Smooth muscle cell of trachea (primary cell): ENCODE results near the gene GRXCR2. TPM values are rescaled to one million over a fixed set of nuclear protein-coding genes. Genes with fewer than 3 reads are reported as not detected.

ENCODE experiments used
- total RNA-seq: library from RNA; depleted of rRNA; stranded (reverse); fragments of >200 nt; gene quantifications from 2 replicates; pipeline ENCODE4 v1.2.1, GENCODE V29; 2014

Gene GRXCR2
- not detected in 2 replicates for total RNA-seq

DNA sequence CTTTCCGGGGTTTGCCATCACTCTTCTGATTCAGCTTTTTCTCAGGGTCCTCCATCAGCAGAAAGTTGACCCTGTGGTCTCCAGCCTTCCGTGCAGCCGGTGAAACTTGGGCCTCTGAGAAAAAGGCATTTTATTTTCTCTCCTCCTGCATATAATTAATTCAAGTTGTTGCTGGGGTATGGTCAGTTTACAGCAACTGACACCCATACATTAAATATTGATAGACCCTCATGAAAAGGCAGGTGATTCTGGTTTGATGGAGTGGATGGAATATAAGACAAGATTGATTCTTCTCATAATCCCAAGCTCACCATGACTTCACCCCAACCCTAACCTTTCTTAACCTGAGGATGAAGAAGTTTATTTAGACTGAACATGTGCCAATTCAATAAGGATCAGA, at the start of gene GRXCR2:
GRXCR2 (minus strand) TSS at position 101 of the 400 bp plus-strand sequence; CDS start at position 55, 46 bp downstream.

DNA sequence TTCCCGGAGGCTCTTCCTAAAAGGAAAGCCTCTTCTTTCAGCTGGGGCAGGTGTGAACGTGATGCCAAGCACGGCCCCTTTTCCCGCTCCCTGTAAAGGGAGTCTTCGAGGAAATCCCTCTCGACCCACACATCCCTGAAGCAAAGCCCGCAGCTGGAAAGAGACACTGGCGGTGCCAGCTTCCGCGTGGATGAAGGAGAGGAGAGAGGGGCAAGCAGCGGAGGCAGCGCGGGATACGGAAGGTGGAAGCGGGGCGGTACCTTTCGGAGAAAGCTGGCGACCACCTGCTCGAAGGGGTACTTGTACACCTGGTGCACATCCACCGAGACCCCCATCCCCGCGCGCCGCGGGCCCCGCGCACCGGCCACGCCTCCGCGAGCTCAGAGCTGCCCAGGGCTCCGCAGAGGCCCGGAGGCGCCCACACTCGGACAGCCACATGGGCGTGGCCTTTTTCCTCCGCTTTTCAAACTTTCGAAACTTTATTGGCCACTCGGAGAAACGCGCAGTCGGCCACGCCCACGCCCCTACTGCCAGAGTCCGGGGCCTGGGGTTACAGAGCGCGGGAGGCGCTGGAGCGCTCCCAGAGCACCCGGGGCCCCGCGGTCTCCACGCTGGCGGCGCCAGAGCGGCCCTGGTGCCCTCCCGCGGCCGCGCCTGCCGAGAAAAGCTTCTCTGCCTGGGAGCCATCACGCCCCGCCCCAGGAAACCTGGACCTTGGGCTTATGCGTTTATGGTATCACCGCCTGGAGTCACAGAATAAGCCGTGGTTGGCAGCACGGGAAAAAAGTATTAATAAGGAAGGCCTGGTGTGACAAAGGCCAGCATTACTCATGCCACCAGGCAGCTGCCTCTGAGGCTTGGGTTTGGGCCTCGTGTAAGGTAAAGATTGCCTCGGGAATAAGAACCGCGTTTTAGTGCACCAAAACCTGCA, 37.6 kb downstream of the GRXCR2 start, which contains the start of gene PRELID2:
PRELID2 (minus strand) TSS at position 426 of the 931 bp plus-strand sequence; CDS start at position 335, 91 bp downstream.

Other genes with a start within 250 kb of the GRXCR2 start
- 20.2 and 20.7 TPM in 2 replicates for gene PRELID2, start 37.7 kb downstream of the GRXCR2 start, total RNA-seq
- 1.0 and 1.2 TPM in 2 replicates for gene SH3RF2, start 63.6 kb upstream of the GRXCR2 start, total RNA-seq
- not detected in 2 replicates for gene PLAC8L1, start 232.6 kb upstream of the GRXCR2 start, total RNA-seq